ENCODE measurements around the gene FAM83B.

- TF ChIP-seq CHD2 (IDR thresholded peaks at IDR 0.05; ENCODE audit: low read length, partially characterized antibody) (no peak), REST (IDR thresholded peaks at IDR 0.05) (no peak), CTCF (IDR thresholded peaks at IDR 0.05) (no peak)
Measured at GRCh38 chr6:54893818-54894217, 47.2 kb downstream of the FAM83B start.

All from A549 (cell line).